GM18867 (cell line): Measurements from ENCODE around the gene QARS1.

ENCODE experiments used
- ATAC-seq: cut with Tn5 transposase; IDR thresholded peaks from one replicate; pipeline ENCODE4 v1.9.1; 2021; ENCODE audit warnings: mild to moderate bottlenecking, moderate library complexity; ENCODE audit not compliant: unreplicated experiment

QARS1 gene

DNA sequence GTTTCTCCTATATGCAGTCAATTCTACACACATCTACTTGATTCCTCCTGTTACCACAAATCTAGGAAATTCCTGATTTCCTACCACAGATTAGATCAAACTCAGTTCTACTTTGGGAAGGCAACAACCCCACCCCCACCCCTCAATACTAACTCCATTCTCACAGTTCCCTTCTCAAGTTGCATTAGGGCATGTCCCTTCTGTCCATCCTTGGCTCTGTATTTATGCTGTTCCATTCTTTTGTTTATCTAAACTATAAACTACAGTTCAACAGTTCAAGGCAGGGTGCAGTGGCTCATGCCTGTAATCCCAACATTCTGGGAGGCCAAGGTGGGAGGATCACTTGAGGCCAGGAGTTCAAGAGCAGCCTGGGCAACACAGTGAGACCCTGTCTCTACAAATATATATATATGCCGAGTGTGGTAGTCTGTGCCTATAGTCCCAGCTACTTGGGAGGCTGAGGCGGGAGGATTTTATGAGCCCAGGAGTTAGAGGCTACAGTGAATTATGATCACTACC is 50.2 kb downstream of the QARS1 start:
- no peak for ATAC-seq

DNA sequence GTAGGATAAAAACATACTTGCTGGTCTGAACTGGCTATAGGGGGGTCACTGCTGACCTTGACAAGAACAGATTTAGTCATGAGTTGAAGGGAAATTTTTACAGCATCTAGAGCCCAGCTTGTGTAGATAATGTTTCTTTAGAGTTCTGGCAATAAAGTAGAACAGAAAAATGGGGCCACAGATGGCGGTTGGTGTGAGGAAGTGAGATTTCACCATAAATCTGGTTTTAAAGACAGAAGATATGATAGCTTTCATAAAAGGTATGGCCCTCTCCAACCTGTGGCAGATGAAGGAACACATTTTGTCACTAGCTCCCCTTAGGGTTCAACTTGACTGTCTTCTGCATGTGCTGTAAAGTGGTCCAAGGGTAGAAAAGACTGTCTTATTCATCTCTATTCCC is 51.0 kb downstream of the QARS1 start:
- no peak for ATAC-seq
